Fibroblast of skin of left quadriceps (primary cell): ENCODE results near the gene AP3B1.

Source experiments
- DNase-seq, 2 experiments: peaks; one replicate each; pipeline ENCODE4 v3.0.0-alpha.2; 2013; ENCODE audit warnings: low read depth in 2 of 2

AP3B1 gene

DNA sequence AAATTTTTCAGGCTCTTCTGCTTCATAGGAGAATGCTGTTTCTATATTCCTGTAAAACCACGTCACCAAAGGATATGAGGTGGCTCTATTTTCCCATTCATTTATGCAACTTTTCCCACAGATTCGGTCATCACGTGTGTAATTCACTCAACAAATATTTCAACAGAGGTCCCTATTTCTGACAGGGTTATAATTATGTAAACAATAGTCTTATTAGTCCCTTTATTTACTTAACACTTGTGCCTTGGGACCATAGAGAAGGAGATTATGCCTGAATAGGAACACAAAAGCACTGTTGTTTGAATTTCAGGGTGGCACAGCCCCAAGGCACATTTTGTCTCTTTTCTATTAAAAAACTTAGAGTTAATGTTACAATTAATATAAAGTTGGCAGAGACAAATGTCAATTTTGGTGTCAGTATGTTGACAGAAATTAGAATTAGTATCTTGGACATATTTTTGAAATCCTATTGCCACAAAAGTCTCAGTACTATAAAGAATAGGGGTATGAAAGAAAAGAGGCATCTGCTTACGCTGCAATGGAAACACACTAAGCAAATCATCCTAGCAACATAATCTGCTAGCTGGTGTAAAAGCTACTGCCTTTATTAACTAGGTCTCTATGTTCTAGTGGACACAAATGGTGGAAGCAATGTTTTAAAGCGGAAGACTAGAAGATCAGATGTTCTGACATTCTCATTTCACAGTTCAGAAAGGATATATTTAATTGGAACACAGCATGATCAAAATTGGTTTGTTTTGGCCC is 289.3 kb downstream of the AP3B1 start:
- DNase-seq = no peak

DNA sequence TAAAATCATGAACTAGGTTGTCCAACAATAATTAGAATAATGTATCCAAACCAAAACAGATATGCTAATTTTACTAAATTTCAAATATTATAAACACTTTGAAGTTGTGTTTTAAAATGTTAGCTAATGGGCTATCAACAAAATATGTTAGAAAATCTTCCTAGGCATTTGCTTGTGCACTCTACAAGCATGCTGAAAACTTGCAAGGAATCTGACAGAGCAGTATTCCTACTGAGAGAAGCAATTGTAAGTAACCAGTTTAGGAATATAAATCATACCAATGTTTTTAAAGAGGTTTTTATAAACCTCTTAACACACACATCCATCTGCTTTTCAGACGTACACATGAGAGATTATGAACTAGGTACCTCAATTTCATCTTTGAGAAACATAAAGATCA is 289.9 kb downstream of the AP3B1 start:
- DNase-seq = no peak

DNA sequence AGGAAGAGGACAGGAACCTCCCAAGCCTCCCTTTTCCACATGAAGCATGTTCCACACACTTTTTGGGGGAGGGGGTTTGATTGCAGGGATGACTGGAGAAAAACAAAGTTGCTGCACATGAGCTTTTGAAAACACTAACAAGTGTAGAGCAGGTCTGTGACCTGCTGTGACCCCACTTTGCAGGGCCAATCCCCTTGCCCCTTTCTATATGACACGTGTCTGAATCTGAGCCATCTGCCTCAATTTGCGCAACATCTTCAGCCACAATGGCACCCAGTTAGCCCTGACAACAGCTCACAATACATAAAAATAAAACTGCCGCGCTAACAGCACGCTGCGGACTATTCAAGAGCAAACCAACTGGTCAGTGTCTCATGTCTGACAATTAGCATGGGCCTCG is 290.6 kb downstream of the AP3B1 start:
- DNase-seq = no peak

DNA sequence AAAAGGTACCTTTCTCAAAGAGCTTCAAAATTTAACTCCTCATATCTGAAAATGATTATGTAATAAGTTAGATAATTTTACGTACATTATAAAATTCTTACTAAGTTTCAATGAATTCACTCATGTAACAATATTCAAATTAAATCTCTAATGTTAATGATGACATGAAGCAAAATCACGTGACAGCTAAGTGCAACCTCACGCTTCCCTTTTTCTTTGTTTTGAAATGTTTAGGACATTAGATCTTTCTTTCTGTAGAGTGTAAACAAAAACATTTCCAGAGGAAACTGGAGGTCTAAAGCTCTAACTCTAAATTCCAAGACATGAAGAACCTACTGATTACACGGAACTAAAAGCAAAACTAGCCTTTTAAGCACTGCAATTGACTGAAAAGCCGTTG is 291.0 kb downstream of the AP3B1 start:
- no peak for DNase-seq

DNA sequence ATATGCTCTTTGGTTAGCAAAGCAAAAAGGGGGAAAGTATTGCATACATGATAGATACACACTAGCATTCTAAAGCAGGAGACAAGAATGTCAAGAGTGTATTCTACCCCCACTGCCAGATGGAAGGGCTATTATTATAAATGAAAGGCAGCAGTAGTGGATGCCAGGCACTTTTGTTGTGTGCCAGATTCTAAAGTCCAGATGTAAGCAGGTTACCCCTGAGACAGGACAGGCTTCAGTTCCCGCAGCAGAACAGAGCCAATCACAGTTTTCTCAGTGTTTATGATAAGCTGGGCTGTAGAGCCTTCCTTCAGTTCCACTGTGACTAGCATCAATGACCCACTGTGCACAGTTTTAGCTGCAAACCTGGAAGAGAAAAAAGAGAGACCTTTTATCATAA is 291.8 kb downstream of the AP3B1 start:
- no peak for DNase-seq

DNA sequence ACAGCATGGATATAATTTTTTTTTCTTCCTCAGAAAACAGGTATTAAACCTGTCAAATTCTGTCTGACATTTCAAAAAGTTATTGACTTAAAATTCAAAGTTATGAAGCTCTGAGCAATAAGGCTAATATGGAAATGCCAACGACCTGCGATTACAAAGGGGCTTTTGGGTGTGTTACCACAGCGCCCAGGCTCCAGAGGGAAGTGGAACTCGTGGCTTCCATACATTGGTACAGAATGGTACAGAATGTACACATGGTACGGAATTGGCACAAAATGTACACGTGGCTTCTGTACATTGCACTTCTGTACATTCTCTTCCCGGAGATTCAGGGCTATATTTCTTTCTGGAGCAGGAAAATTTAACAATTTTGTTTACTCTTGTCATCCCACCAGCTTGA is 293.3 kb downstream of the AP3B1 start:
- DNase-seq = no peak

DNA sequence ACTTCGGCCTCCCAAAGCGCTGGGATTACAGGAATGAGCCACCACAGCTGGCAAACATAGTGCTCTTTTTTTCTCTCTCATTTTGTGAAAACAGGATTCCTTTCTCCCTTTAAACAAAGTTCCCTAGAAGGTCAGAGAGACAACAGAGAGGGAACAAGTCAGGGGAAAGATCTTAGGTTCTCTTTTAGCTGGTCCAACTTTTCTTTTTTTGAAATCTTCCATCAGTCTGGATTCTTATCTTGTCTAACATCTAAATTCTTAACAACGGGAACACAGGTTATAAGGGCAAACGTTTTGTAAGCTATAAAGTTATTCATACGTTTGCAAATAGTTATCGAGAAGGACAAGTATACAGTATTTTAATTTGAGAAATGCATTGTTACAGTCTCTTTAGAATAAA is 294.3 kb downstream of the AP3B1 start:
- DNase-seq = no peak

DNA sequence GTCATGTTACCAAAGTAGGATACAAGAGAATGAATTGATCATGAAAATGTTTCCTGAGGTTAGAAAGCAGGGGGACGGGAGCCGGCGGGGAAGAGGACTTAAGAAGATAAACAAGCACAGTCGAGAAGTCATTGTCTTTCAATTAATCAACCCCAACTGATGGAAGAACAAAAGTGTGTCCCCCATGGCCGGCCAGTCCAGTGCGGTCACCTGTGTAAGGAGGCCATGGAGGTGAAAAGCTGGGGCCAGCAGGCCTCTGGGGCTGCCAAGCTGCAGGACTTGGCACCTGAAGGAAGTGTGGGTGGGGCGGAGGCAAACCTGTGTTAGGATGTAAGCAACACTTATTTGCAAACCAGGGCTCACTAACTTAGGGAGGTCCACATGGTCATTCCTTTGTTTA is 295.1 kb downstream of the AP3B1 start:
- DNase-seq = no peak

DNA sequence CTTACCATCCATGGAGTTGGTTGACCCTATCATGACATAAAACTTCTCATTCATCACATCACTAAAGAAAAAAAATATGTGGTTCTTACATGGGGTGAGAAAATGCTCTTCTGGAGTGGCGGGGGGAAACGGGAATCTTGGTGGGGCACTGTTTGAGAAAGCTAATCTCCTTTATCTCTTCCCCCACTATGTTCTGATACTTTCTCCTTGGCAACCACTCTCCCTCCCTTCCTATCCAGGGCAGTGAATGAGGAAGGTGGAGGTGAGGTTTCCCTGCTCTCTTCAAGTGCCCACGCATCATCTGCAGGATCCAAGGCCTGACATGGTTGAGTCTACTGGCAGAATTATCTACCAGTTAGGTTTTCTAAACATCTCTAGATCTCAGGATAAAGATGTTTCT is 297.6 kb downstream of the AP3B1 start:
- DNase-seq = no peak

DNA sequence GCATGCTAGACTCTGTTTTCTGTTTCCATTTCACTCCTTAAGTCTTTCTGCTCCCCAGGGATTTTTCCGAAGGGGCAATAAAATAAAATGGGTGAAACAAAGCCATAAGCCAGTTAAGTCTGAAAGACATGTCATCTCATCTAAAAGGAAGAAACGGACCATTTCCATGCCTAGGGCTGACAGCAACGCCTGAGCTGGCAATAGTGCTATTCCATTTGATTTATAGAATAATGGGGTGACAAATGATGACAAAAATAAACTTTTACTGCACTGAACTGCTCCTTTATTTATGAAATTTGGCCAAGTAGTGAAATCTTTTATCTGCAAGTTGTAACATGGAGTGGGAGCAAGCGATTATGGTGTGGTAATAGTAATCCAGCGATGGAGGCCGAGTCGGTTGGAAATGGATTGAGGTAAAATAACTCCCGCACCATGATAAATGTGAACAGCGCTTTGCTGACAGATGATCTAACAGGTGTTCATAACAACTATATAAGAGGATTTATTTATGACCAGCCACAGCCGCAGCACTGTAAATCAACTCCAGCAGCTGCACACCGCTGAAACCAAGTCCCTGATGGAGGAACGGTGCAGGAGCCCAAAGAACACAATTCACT is 298.6 kb downstream of the AP3B1 start:
- no peak for DNase-seq

DNA sequence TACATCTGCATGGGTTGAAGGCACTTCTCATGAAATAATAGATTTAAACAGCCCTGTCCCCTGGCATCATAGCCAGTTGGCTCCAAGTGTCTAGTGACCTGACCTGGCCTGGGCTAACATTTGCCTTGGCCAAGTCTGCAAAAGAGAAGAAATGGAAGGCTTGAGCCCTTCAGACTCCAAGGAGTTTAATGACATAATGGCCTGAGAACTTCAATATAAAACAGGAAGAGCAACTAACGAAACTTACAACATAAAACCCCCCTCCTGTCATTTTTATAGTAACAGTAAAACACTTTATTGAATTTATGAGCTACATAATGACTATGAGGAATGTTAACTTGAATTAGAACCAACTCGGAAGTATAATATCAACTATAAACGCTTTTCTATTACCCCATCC is 299.6 kb downstream of the AP3B1 start:
- DNase-seq = no peak

DNA sequence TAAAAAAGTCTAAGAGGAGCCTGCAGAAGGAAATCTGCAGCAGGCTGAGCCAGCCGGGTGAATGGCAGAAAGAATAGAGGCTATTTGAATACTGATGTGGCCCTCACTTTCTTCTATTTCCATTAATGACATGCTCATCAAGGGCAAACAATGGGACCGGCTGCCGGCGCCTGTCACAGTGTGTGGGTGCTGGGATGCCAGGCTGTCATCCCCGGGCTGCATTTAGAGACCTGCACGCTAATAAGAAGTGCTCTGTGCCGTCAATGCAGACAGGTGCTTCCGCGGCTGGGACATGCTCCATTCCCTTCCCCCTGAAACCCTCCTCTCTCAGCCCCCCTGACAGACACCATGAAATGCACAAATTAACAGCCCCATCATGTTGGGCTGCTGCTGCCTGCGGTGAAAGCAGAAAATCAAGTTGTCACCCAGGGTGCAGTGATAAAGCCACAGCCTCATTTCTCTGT is 300.6 kb downstream of the AP3B1 start:
- no peak for DNase-seq

DNA sequence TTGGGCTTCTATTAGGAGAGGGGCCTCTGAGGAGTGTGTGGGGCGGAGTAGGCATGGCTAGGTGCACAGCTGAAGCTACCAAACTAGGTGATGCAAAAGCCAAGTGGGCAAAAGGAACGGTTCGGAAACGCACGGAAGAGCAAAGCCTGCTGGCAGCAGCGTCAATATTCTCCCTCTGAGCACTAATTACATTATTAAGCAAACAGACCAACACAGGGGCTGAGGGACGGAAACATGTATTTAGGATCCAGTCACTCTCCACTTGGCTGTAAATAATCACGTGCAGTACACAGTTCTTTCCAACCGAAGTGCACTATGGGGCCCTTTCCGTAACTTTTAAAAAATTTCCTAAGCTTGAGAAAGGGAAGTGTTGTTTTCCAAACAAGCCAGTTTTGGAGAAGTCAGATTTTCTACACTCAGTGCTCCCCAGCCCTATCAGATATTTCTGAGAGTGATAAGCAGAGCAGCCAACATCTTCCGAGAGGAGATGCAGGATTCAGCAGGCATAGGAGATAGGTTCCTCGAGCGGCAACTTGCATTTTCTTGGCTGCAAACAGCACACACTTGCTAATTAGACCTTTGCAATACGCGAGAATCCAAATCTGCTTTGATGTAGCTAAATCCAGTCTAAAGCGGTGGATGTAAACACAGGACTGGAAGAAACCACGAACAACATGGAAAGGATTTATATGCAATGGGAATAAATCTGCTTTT is 301.2 kb downstream of the AP3B1 start:
- no peak for DNase-seq

DNA sequence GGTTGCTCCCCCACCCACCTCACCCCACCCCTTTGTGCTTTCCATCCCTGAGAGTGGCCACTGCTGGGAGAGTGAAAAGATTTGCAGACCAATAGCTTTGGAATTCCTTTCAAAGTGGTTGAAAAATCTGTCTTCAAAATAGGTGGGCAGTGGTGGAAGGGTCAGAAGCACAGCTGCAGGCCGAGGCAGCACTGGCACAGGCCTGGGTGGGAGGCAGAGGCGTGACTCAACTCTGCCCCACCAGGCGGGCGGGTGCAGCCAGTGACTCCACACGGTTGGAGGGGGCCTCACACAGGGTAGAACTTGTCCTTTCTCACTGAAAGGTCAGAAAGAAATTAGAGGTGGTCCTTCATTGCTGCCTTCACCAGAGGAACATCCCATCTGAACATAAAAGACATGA is 303.4 kb downstream of the AP3B1 start:
- DNase-seq = no peak

DNA sequence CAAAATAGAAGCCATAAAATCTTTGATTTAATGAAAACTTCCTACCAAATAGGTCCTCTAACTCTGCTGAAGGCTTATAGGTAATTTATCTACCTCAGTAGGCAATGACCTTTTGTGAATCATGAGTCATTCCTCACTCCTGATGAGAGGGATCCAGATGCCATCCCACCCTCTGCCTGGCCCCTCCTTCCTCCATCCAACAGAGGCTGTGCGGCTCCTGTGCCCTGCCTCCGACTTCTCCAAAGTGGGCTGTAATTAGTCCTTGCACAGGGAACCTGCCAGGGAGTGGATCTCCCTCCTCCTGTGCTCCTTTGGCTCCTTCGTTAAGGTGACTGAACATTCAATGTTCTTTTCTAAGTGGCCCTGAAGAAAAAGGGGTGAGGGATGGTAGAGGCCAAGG is 304.5 kb downstream of the AP3B1 start:
- DNase-seq = no peak

DNA sequence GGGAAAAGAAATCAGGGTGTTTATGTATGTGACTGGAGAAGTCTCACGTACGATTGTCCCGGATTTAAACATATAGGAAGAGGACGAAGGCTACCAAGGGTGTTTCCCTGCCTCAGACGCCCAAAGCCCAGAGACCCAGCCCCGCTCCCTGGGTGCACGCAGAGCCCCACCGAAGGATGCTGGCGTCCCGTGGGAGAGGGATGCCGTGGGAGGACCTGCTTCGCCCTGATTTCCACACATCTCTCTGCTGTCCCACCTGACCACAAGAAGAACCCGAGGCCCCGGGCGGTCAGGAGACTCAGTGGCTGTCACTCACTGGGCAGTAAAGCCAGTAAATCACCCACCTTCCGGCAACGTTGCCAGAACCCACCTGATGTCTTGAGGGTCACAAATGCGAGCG is 306.5 kb downstream of the AP3B1 start:
- DNase-seq = no peak

DNA sequence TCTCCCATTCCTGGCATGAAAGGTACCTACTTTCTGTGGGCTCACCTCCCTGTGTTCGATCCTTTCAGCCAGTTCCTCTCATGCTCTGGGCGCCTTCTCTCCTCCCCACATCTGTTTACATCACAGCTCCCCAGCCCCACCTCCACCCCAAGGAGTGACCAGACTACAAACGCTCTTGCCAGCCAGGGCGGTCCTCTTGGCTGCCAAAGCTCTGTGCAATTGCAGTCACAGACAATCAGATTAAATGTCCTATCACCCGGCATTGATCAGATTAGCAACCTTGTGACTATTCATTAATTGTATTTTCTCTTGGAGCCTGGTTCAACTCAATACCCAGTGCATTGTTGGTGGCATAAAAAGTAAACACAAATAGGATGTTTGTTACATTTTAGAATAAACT is 307.2 kb downstream of the AP3B1 start:
- DNase-seq = no peak

DNA sequence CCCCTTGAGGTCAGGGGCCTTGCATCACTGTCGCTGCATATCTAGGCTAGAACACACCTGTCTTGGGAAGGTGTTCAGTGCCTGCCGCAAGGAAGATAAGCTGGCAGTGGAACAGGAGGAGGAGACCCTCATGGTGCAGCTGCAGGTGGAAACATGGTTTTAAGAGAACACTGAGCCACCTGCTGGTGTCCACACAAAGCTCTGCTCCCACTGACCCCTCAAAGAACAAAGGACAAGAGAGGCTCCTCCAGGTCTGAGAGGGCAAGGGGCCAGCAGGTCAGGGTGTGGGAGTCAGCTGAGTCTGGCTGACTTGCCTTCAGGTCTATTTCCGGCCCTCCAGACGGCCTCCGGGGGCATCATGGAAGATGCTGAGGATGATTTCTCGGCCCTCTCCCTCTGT is 308.2 kb downstream of the AP3B1 start:
- DNase-seq = no peak

DNA sequence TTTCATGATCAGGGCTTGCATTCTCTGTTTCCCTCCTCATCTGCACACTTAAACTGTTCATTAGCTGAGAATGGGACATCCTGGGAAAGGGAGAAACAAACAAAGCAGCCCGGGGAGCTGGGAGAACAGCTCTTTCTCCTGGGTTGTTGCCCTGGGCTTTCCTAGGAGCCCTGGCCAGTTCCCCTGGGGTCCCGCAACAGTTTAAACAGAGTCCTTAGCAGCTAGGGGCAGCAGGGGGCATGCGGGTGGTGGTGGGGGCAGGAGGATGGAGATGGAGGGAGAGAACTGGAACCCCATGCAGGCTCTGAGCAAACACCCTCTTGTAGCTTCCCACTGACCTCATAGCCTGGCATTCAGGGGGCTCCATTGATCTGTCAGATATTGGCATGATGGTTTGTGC is 309.3 kb downstream of the AP3B1 start:
- no peak for DNase-seq

DNA sequence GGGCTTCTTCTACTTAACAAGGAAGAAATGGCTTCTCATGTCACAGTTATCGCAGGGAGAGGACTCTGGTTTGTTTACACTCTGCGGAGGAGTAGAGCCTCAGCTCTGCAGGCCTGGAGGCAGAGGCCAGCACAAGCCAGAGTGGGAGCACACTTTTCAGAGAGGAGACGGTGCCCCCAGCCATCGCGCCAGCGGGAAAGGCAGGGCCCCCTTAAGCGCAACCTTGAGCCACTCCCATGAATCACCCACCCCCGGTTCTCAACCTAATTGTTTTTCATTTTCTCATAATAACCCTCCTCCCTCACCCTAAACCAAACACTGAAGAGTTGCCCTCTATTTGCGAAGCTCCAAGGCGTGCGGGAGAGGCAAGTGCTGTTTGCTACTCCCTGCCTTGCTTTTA is 309.9 kb downstream of the AP3B1 start:
- no peak for DNase-seq

DNA sequence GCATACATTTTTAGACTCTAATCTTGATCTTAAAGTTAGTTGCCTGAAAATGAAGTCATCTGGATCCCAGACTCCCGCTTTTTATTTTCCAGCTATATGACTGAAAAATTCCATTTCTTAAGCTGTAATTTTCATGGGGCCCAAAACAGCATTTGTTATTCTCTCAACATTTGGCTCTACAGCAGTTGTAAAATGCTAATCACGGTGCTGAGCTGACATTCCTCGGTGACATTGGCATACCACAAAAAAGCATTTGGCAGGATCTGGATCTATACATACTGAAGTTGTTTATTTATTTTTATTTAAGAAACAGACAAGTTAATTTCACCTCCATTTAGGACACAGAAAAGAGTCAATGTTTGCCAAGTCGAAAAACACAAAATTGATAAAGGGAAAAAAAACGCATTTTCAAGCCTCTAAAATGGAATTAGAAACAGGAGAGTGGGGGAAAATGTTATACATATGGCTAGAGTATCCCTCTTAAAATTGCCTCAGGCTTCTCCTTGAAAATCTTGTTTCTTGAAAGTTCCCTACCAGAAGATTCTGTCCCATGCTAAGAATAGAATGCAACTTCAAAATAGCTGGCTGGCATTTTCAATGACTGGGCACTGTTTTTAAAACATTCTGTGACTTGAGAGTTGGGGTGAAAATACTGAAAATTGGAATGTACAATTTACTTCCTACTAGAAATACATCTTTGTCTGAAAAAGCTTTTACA is 310.9 kb downstream of the AP3B1 start:
- DNase-seq = no peak

DNA sequence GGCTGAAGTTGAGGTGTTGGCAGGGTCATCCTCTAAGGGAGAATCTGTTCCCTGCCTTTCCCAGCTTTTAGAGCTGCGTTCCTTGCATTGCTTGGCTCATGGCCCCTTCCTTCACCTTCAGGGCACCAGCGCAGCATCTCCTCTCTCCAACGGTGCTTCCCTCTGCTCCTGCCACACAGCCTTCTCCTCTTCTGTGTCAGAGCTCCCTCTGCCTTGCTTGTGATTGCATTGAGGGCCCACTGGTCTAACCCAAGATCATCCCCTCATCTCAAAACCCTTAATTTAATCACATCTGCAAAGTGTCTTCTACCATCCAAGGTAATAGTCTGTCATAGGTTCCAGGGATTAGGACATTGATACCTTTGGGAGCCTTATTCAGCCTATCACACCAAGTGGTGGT is 312.7 kb downstream of the AP3B1 start:
- no peak for DNase-seq
